AG10803 (cell line): ENCODE data around the gene HS3ST4.

Experiments
- DNase-seq: peaks from one replicate; pipeline ENCODE4 v3.0.0; 2010; ENCODE audit warnings: low read depth
- H3K4me3 ChIP-seq: 2 replicates; pipeline ENCODE4 v1.5.1; 2011; ENCODE audit warnings: mild to moderate bottlenecking, low read length, control low read depth
- TF ChIP-seq, protein P1 (sequence below): conservative IDR thresholded peaks from 2 replicates; pipeline ENCODE4 v1.5.1; 2011; ENCODE audit warnings: mild to moderate bottlenecking, low read length, control low read depth, inconsistent platforms

HS3ST4 gene

DNA sequence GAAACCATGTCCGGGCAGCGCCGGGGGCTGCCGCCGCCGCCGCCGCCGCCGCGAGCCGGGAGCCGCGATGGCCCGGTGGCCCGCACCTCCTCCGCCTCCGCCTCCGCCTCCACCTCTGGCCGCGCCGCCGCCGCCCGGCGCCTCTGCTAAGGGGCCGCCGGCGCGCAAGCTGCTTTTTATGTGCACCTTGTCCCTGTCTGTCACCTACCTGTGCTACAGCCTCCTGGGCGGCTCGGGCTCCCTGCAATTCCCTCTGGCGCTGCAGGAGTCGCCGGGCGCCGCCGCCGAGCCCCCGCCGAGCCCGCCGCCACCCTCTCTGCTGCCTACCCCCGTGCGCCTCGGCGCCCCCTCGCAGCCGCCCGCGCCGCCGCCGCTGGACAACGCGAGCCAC lies 587 bp downstream of the HS3ST4 start:
- DNase-seq = no peak
- TF ChIP-seq, protein P1, sequence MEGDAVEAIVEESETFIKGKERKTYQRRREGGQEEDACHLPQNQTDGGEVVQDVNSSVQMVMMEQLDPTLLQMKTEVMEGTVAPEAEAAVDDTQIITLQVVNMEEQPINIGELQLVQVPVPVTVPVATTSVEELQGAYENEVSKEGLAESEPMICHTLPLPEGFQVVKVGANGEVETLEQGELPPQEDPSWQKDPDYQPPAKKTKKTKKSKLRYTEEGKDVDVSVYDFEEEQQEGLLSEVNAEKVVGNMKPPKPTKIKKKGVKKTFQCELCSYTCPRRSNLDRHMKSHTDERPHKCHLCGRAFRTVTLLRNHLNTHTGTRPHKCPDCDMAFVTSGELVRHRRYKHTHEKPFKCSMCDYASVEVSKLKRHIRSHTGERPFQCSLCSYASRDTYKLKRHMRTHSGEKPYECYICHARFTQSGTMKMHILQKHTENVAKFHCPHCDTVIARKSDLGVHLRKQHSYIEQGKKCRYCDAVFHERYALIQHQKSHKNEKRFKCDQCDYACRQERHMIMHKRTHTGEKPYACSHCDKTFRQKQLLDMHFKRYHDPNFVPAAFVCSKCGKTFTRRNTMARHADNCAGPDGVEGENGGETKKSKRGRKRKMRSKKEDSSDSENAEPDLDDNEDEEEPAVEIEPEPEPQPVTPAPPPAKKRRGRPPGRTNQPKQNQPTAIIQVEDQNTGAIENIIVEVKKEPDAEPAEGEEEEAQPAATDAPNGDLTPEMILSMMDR = no peak
- H3K4me3 ChIP-seq = no peak overlapping the region

DNA sequence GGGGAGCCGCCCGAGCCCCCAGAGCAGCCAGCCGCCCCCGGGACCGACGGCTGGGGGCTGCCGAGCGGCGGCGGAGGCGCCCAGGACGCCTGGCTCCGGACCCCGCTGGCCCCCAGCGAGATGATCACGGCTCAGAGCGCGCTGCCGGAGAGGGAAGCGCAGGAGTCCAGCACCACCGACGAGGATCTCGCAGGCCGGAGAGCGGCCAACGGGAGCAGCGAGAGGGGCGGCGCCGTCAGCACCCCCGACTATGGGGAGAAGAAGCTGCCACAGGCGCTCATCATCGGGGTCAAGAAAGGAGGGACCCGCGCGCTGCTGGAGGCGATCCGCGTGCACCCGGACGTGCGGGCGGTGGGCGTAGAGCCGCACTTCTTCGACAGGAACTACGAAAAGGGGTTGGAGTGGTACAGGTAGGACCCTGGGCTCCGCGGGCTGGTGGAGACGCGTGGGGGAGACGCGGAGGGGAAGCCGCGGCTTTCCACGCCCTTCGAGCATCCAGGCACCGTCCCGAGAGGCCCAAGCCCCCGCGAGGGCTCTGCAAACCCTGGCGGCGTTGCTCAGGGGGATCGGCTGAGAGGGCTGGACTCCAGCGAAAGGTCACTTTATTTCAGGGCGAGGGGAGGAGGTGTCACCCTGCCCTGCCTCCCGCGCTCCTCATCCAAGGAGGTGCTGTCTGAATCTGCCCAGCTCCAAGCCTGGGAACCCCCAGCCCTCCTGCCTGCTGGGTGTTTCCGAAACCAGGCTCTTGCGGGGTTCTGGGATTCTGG lies 1.2 kb downstream of the HS3ST4 start:
- DNase-seq = no peak
- no peak overlapping the region for H3K4me3 ChIP-seq
- TF ChIP-seq, protein P1 = no peak

DNA sequence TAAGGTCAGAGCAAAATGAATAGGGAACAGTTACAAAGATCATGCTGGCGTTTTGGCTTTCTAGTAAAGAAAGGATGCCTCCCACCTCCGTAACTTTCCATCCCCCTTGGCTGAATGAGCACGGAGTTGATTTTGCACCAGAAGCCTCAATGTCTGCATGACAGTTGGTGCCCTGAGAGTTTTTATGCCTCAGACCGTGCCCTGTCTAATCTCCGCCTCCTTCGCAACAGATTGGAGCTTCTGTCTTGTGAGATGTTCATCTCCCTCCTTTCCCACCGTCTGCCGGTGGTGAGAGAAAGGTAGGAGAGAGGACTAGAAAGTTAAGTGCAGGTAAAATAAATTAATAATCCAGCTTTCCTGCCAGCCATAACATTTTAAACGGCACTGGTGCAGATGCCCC lies 1.9 kb downstream of the HS3ST4 start:
- H3K4me3 ChIP-seq = no peak overlapping the region
- TF ChIP-seq, protein P1 = no peak
- DNase-seq = no peak

DNA sequence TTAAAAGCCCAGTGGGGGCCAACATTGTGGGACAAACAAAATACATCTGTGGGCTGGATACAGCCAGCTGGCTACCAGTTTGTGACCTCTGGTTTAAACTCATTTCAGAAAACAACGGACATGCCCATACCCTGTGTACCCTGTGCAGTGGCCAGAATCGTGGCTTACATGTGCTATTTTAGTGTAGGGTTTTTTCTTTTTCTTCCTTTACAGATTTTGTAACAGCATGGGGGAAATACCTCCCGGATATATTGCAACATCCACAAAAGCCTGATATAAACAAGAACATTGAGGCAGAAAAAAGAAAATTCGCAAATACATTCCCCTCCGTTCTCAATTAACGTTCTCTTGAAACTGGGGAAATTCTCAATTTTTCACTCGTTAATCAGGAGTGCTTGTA lies 7.3 kb downstream of the HS3ST4 start:
- TF ChIP-seq, protein P1 = no peak
- no peak for DNase-seq
- no peak overlapping the region for H3K4me3 ChIP-seq

DNA sequence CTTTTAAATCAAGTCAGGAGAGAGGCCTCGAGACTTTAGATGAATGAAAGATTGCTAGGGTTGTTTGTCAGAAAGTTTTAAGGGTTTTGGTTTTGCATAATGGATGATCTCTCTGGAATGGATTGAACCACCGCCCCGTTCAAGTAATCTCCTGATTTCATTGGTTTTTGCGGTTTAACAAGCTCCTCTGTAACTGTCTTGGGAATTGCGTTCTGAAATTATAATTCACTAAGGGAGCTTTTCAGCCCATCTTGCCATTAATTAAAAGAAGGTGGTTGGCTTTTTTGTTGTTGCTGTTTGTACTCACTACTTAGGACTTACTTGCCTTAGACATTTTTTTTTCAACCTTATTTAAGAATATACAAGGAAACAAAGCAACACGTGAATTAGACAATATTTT lies 8.8 kb downstream of the HS3ST4 start:
- DNase-seq = no peak
- H3K4me3 ChIP-seq = no peak overlapping the region
- TF ChIP-seq, protein P1 = no peak

- no peak for DNase-seq
- TF ChIP-seq, protein P1 = no peak
- no peak overlapping the region for H3K4me3 ChIP-seq
Measured at GRCh38 chr16:25707553-25707952, 15.8 kb downstream of the HS3ST4 start.

DNA sequence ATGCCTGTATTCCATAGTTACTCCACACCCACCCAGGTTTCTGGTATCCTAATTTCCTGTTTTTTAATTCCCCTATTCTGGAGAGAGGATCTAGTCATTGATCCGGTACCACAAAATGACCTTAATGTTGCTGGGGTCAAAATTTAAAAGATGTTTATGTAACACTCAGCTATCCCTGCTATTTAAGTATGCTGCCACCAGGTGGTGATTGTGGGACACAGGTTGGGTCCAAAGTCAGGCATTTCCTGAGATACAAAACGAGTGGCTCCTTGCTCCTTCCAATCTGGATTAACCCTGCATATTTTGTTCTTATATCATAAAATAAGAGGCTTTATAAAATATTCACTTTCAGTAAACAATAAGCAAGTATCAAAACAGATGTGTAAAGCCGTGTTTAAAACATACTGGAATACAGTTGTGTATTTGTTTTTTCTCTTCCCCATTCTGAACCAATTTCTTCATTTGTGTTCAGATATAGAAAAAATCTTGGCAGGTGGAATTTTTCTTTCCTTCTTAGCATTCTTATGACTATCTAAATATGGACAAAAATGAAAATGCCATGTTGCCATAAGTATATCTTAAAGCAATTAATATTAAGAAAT lies 16.3 kb downstream of the HS3ST4 start:
- H3K4me3 ChIP-seq = no peak overlapping the region
- TF ChIP-seq, protein P1 = 0 out of 2 replicates have a peak, but pooled peaks have one; percentile 15
- DNase-seq = no peak
